ENCODE results near the gene RAB23.
"Not testable (repeated sequence)": the region's sequence is repeated elsewhere in the genome, so short reads cannot be mapped to it uniquely, and the experiment has no call there.

RAB23 gene

DNA sequence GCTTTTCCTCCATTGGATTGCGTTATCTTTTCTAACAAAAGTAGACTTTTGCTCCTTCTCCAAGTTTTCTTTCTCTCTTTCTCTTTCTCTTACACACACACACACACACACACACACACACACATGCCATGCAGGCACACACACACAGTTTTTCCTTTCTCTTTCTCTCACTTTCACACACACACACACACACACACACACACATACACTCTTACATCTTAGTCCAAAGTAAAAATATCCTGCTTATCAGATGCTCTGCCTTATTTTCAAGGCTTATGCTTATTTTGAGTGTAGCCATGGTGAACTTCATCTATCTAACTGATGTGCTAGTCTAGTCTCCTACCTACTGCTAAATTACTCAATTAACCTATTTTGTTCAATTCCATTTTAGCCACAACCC, 34.4 kb upstream of the RAB23 start:
- H3K27me3 ChIP-seq (ENCODE audit: low read depth, low read length), result no peaks in the 10 kb centered on the region
- peaks cover 4 to 30% of the 10 kb centered on the region in 2 donors for H3K4me1 ChIP-seq (ENCODE audit: control insufficient read depth in 1 of 2, insufficient read depth in 2 of 2, low read length in 2 of 2)
- no peak overlapping the region for H3K4me3 ChIP-seq (ENCODE audit: low read depth in 1 of 2, low read length in 2 of 2)
- peaks cover 0 to 8% of the 10 kb centered on the region in 2 donors for H3K36me3 ChIP-seq (ENCODE audit: control insufficient read depth in 1 of 2, insufficient read depth in 2 of 2, low read length in 2 of 2)
- peak overlapping the region; percentile 26 for H3K27ac ChIP-seq (ENCODE audit: low read length)
- no peaks in the 10 kb centered on the region for H3K9me3 ChIP-seq (ENCODE audit: control insufficient read depth in 1 of 2, low read length in 2 of 2)

DNA sequence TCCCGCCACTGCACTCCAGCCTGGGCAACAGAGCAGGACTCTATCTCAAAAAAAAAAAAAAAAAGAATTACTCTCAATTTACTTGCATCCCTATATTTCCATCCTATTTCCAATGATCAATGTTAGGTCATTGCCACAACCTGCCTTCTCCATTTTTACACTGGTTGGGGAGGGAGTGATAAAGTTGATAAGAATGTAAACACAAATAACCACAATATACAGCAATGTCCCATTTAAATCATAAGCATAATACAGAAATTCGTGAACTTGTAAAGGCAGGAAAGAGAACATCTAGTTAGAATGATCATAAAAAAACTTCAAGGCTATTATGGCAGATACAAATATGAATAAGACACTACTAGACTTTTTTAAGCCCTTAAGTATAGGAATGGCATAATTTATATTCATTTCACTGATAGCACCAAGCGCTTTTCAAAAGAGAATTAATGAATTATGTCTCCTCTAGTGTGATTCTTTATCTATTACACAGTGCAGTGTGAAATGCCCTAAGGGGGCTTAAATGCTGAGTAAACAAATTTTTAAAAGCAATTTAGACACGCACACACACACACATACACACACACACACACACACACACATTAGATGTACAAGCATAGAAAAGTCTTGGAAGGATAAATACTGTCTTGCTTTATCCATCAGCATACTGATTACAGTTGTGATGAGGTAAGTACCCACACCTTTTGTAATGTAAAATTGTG, 33.5 kb upstream of the RAB23 start:
- no peak overlapping the region for H3K4me3 ChIP-seq (ENCODE audit: low read depth in 1 of 2, low read length in 2 of 2)
- H3K27me3 ChIP-seq (ENCODE audit: low read depth, low read length), result no peaks in the 10 kb centered on the region
- peak overlapping the region; percentile 26 for H3K27ac ChIP-seq (ENCODE audit: low read length)
- no peaks in the 10 kb centered on the region for H3K9me3 ChIP-seq (ENCODE audit: control insufficient read depth in 1 of 2, low read length in 2 of 2)
- peaks cover 0 to 8% of the 10 kb centered on the region in 2 donors for H3K36me3 ChIP-seq (ENCODE audit: control insufficient read depth in 1 of 2, insufficient read depth in 2 of 2, low read length in 2 of 2)
- peaks cover 4 to 27% of the 10 kb centered on the region in 2 donors for H3K4me1 ChIP-seq (ENCODE audit: control insufficient read depth in 1 of 2, insufficient read depth in 2 of 2, low read length in 2 of 2)

DNA sequence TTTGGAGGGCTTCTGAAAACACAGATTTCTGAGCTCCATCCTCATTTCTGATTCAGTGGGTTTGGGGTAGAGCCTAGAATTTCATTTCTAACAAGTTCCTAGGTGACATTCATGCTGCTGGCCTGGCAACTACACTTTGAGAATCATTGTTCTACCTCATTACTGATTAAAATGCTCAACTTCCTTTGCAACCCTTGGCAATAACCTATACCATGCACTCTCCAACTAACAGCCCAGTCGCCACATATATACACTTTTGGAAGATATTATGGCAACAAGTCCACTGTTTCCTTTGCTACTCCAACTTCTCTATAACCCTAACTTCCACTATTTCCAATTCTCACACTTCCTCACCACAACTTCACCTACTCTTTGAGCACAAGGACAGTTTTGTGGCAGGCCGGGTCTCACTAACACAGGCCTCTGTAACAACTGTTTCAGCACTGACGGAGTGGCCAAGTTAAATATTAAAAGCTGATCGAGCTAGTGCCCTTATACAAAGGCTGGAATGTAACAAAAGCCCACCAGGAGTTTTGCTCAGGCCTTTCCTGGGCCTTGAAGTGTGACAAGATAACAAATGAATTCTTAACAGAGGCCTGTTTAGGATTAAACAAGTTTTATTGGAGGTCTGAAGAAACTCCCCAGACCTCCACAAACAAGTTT, 32.1 kb upstream of the RAB23 start:
- Histone ChIP-seq H3K27me3 (ENCODE audit: low read depth, low read length) (no peaks in the 10 kb centered on the region), H3K27ac (ENCODE audit: low read length) (peak overlapping the region; percentile 58), H3K4me1 (ENCODE audit: control insufficient read depth in 1 of 2, insufficient read depth in 2 of 2, low read length in 2 of 2) (peaks cover 4 to 27% of the 10 kb centered on the region in 2 donors)

DNA sequence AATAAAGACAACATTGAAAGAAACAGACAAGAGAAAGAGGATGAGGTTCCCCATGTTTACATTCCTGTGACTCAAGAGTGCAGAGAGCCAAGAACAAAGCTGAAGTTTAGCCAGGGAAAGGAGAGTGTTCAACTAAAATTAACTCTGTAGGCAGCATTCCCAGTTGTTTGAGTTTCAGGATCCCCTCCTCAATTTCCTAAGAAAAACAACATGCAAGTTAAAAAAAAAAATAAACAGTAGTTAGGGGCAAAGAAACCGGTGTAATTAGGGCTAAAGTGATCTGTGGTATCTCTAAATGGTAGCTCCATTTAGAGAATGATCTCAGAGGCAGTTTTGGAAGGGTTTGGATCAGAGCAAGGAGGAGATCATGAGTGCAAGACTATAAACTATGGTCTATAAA, 30.9 kb upstream of the RAB23 start:
- H3K9me3 ChIP-seq (ENCODE audit: control insufficient read depth in 1 of 2, low read length in 2 of 2), result no peaks in the 10 kb centered on the region
- peak overlapping the region; percentile 68 for H3K27ac ChIP-seq (ENCODE audit: low read length)
- H3K4me1 ChIP-seq (ENCODE audit: control insufficient read depth in 1 of 2, insufficient read depth in 2 of 2, low read length in 2 of 2), result peaks cover 4 to 22% of the 10 kb centered on the region in 2 donors

More for the DNA sequence above, 32.1 kb upstream of the RAB23 start:
- Histone ChIP-seq H3K36me3 (ENCODE audit: control insufficient read depth in 1 of 2, insufficient read depth in 2 of 2, low read length in 2 of 2) (peaks cover 0 to 8% of the 10 kb centered on the region in 2 donors), H3K9me3 (ENCODE audit: control insufficient read depth in 1 of 2, low read length in 2 of 2) (no peaks in the 10 kb centered on the region), H3K4me3 (ENCODE audit: low read depth in 1 of 2, low read length in 2 of 2) (no peak overlapping the region)

DNA sequence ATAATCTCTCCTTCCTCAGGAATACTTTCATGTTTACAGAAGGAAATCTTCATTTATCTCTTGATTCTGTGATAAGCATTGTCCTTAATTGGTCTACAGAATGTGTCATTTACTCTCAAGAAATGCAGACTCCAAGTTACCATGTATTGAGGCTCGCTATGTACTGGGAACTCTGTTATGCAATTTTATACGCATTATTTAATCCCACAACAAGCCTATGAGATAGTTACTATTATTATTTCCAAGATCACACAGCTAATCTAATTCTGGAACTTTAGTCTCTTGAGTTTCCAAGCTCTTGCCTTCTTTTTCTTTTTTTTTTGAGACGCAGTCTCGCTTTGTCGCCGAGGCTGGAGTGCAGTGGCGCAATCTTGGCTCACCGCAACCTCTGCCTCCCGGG, 30.0 kb upstream of the RAB23 start:
- H3K27ac ChIP-seq (ENCODE audit: low read length), result peak overlapping the region; percentile 68
- no peaks in the 10 kb centered on the region for H3K9me3 ChIP-seq (ENCODE audit: control insufficient read depth in 1 of 2, low read length in 2 of 2)
- H3K27me3 ChIP-seq (ENCODE audit: low read depth, low read length), result no peaks in the 10 kb centered on the region
- H3K4me3 ChIP-seq (ENCODE audit: low read depth in 1 of 2, low read length in 2 of 2), result no peak overlapping the region
- peaks cover 4 to 22% of the 10 kb centered on the region in 2 donors for H3K4me1 ChIP-seq (ENCODE audit: control insufficient read depth in 1 of 2, insufficient read depth in 2 of 2, low read length in 2 of 2)
- H3K36me3 ChIP-seq (ENCODE audit: control insufficient read depth in 1 of 2, insufficient read depth in 2 of 2, low read length in 2 of 2), result no peaks in the 10 kb centered on the region

More for the DNA sequence above, 30.9 kb upstream of the RAB23 start:
- Histone ChIP-seq H3K4me3 (ENCODE audit: low read depth in 1 of 2, low read length in 2 of 2) (no peak overlapping the region), H3K27me3 (ENCODE audit: low read depth, low read length) (no peaks in the 10 kb centered on the region), H3K36me3 (ENCODE audit: control insufficient read depth in 1 of 2, insufficient read depth in 2 of 2, low read length in 2 of 2) (peaks cover 0 to 5% of the 10 kb centered on the region in 2 donors)

DNA sequence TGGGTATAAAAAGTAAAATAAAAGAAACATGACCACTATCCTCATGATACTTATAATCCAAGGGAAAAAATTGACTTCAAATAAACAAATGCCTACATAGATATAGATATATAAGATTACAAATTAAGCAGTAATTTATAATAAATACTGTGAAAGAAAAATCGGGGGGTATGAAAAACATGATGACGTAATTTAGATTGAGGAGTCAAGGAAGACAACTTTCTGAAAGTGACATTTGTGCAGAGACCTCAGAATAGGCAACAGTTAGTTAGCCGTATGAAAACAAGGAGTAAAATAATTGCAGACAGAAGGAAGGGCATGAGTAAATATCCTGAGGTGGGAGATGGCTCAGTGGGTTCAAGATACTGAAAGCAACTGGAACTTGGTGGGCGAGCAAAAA, 28.2 kb upstream of the RAB23 start:
- no peaks in the 10 kb centered on the region for H3K9me3 ChIP-seq (ENCODE audit: control insufficient read depth in 1 of 2, low read length in 2 of 2)
- H3K4me3 ChIP-seq (ENCODE audit: low read depth in 1 of 2, low read length in 2 of 2), result no peak overlapping the region
- no peaks in the 10 kb centered on the region for H3K36me3 ChIP-seq (ENCODE audit: control insufficient read depth in 1 of 2, insufficient read depth in 2 of 2, low read length in 2 of 2)
- no peaks in the 10 kb centered on the region for H3K27me3 ChIP-seq (ENCODE audit: low read depth, low read length)
- peaks cover 4 to 22% of the 10 kb centered on the region in 2 donors for H3K4me1 ChIP-seq (ENCODE audit: control insufficient read depth in 1 of 2, insufficient read depth in 2 of 2, low read length in 2 of 2)
- no peak overlapping the region for H3K27ac ChIP-seq (ENCODE audit: low read length)

DNA sequence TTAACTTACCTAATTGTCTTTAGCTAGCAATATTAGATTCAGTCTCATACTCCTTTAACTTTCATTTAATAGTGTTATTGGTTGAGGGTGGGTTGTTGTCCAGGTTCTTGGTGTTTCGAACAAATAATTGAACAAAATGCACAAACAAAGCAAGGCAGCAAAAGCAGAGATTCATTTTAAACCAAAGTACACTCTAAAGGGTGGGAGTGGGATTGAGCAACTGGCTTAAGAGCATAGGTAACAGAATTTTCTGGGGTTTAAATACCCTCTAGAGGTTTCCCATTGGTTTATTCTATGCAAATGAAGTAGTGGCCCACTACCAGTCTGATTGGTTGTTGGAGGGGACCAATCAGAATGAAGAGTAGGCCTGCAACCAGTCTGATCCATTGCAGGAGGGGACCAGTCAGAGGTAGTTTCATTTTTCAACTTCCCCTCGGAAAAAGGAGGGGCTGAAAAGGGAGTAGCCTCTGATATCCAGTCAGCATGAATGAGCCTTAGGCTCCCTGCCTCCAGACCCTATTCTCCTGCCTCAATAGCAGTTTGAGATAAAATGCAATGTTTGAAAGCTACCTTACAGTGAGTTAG, 26.3 kb upstream of the RAB23 start:
- Histone ChIP-seq H3K27ac (ENCODE audit: low read length) (no peak overlapping the region), H3K36me3 (ENCODE audit: control insufficient read depth in 1 of 2, insufficient read depth in 2 of 2, low read length in 2 of 2) (no peaks in the 10 kb centered on the region), H3K4me3 (ENCODE audit: low read depth in 1 of 2, low read length in 2 of 2) (no peak overlapping the region), H3K9me3 (ENCODE audit: control insufficient read depth in 1 of 2, low read length in 2 of 2) (no peaks in the 10 kb centered on the region), H3K4me1 (ENCODE audit: control insufficient read depth in 1 of 2, insufficient read depth in 2 of 2, low read length in 2 of 2) (peaks cover 4 to 13% of the 10 kb centered on the region in 2 donors), H3K27me3 (ENCODE audit: low read depth, low read length) (no peaks in the 10 kb centered on the region)

DNA sequence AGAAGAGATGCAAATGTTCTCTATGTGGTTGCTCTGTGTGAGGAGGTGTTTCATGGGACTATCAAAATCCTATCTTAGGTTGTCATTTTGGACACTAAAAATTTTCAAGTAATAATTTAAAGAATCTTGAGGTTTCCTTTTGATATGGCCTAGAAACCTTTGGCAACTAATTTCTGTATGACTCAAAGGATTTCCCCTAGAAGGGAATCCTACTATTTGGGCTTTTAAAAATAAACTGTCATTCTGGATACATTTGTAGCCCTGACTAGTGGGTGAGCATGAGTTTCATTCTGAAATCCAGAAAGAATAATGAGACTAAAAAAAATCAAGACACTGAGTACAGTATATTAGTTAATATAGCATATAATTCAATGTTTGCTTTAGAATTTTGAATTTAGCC, 25.5 kb upstream of the RAB23 start:
- H3K27me3 ChIP-seq (ENCODE audit: low read depth, low read length), result no peaks in the 10 kb centered on the region
- H3K4me1 ChIP-seq (ENCODE audit: control insufficient read depth in 1 of 2, insufficient read depth in 2 of 2, low read length in 2 of 2), result peaks cover 4 to 7% of the 10 kb centered on the region in 2 donors
- no peak overlapping the region for H3K27ac ChIP-seq (ENCODE audit: low read length)
- H3K36me3 ChIP-seq (ENCODE audit: control insufficient read depth in 1 of 2, insufficient read depth in 2 of 2, low read length in 2 of 2), result no peaks in the 10 kb centered on the region
- no peak overlapping the region for H3K4me3 ChIP-seq (ENCODE audit: low read depth in 1 of 2, low read length in 2 of 2)
- H3K9me3 ChIP-seq (ENCODE audit: control insufficient read depth in 1 of 2, low read length in 2 of 2), result no peaks in the 10 kb centered on the region

DNA sequence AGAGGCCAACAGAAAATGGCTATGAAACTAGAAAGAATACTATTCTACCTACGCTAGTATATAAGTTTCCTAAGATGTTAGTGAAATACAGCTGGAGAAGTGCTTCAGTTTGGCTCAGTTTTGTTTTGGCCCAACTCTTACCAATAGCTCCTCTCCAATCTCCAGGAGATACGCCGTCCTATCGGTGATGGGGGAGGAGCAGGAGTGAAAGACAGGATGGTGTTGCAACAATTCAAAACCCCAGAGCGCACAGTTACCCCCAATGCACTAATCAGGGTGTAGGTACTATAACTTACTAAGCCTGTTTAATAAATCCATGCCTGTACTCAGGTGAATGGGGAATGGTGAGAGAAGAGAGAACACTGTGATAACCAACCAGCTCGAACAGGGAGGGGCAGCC, 24.2 kb upstream of the RAB23 start:
- Histone ChIP-seq H3K4me3 (ENCODE audit: low read depth in 1 of 2, low read length in 2 of 2) (no peak overlapping the region), H3K36me3 (ENCODE audit: control insufficient read depth in 1 of 2, insufficient read depth in 2 of 2, low read length in 2 of 2) (no peaks in the 10 kb centered on the region), H3K9me3 (ENCODE audit: control insufficient read depth in 1 of 2, low read length in 2 of 2) (no peaks in the 10 kb centered on the region), H3K27me3 (ENCODE audit: low read depth, low read length) (no peaks in the 10 kb centered on the region), H3K27ac (ENCODE audit: low read length) (no peak overlapping the region), H3K4me1 (ENCODE audit: control insufficient read depth in 1 of 2, insufficient read depth in 2 of 2, low read length in 2 of 2) (no peaks in the 10 kb centered on the region)

DNA sequence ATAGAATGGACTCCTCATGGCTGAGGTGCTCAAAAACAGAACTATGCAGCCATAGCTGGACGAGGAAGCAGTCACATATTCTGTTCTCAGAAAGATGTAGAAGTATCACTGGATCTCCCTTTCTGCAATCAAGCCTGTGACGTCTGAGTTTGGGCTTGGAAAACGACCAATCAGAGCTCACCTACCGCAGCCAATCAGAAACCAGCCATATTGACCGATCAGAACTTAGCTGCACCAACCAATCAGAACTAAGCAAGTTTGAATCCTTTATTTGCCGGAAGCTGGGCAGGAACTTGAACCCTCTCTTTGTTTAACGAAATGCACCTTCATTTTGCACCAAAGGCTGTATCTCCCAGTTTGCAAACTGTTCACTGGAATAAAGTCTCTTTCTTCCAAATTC, 21.8 kb upstream of the RAB23 start:
- Histone ChIP-seq H3K27ac (ENCODE audit: low read length) (no peak overlapping the region), H3K27me3 (ENCODE audit: low read depth, low read length) (no peaks in the 10 kb centered on the region), H3K4me1 (ENCODE audit: control insufficient read depth in 1 of 2, insufficient read depth in 2 of 2, low read length in 2 of 2) (no peaks in the 10 kb centered on the region), H3K4me3 (ENCODE audit: low read depth in 1 of 2, low read length in 2 of 2) (no peak overlapping the region), H3K36me3 (ENCODE audit: control insufficient read depth in 1 of 2, insufficient read depth in 2 of 2, low read length in 2 of 2) (no peaks in the 10 kb centered on the region), H3K9me3 (ENCODE audit: control insufficient read depth in 1 of 2, low read length in 2 of 2) (no peaks in the 10 kb centered on the region)

DNA sequence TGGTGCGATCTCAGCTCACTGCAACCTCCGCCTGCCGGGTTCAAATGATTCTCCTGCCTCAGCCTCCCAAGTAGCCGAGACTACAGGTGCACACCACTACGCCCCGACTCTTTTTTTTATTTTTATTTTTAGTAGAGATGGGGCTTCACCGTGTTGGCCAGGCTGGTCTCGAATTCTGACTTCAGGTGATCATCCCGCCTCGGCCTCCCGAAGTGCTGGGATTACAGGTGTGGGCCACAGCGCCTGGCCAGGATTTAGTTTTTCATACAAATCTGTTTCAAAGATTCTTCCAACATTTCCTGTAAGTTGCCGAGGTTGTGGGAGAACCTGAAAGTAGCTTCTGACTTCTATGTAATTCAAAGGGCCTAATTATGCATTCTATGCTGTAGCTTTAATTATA, 21.4 kb upstream of the RAB23 start:
- not testable (repeated sequence) for H3K4me1 ChIP-seq (ENCODE audit: control insufficient read depth in 1 of 2, insufficient read depth in 2 of 2, low read length in 2 of 2); H3K4me3 ChIP-seq (ENCODE audit: low read depth in 1 of 2, low read length in 2 of 2); H3K27ac ChIP-seq (ENCODE audit: low read length); H3K36me3 ChIP-seq (ENCODE audit: control insufficient read depth in 1 of 2, insufficient read depth in 2 of 2, low read length in 2 of 2); H3K9me3 ChIP-seq (ENCODE audit: control insufficient read depth in 1 of 2, low read length in 2 of 2); H3K27me3 ChIP-seq (ENCODE audit: low read depth, low read length)
